ENCODE measurements around the gene MTHFD2L. TPM values are rescaled to one million over a fixed set of nuclear protein-coding genes. Genes with fewer than 3 reads are reported as not detected.

MTHFD2L gene
- total RNA-seq, 1 experiment from 2014 or later, result 24.1 TPM

- no TSS peak for BruUV-seq (replicated peaks)
- TF ChIP-seq, protein P1, sequence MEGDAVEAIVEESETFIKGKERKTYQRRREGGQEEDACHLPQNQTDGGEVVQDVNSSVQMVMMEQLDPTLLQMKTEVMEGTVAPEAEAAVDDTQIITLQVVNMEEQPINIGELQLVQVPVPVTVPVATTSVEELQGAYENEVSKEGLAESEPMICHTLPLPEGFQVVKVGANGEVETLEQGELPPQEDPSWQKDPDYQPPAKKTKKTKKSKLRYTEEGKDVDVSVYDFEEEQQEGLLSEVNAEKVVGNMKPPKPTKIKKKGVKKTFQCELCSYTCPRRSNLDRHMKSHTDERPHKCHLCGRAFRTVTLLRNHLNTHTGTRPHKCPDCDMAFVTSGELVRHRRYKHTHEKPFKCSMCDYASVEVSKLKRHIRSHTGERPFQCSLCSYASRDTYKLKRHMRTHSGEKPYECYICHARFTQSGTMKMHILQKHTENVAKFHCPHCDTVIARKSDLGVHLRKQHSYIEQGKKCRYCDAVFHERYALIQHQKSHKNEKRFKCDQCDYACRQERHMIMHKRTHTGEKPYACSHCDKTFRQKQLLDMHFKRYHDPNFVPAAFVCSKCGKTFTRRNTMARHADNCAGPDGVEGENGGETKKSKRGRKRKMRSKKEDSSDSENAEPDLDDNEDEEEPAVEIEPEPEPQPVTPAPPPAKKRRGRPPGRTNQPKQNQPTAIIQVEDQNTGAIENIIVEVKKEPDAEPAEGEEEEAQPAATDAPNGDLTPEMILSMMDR (IDR thresholded peaks at IDR 0.05; ENCODE audit: unreplicated experiment), result no peak
- Mint-ChIP-seq H3K36me3 (ENCODE audit: insufficient read depth, unreplicated experiment) (no peaks in the 10 kb centered on the region), H3K4me1 (ENCODE audit: low read depth, unreplicated experiment) (no peaks in the 10 kb centered on the region), H3K27ac (ENCODE audit: unreplicated experiment) (no peak overlapping the region), H3K4me3 (ENCODE audit: low read depth, unreplicated experiment) (no peak overlapping the region), H3K27me3 (ENCODE audit: unreplicated experiment) (no peaks in the 10 kb centered on the region), H3K9me3 (ENCODE audit: low read depth, unreplicated experiment) (no peaks in the 10 kb centered on the region)
- no peak for DNase-seq
- intact Hi-C loops (cut with micrococcal nuclease; ENCODE audit: unreplicated experiment), result no loop called here
- CTCF ChIA-PET, result interaction anchor here (0.7 kb wide), 1 partner anchor 539 kb away, joined by 5 read pairs; no protein-coding TSS in a partner anchor
These were observed 149.3 kb downstream of the MTHFD2L start for GRCh38 chr4:74307170-74307569.

DNA sequence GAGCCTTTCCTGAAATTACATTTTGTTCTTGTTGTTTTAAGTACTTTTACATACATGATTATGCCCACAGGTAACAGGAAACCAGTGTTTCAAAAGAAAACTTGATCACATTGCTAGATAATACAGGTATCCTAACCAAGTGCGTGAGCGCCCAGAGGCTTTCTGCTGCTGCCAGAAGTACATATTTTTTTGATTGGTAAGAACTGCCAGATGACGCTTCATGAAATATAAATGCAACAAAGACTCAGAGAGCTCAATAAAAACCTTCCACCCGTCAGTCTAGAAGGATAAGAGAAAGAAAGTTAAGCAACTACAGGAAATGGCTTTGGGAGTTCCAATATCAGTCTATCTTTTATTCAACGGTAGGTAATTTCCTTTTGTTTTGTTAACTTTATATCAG is 150.3 kb downstream of the MTHFD2L start, which contains the start of gene EPGN:
EPGN (plus strand) TSS at position 256 of the 400 bp plus-strand sequence; CDS start at position 320, 64 bp downstream.
- DNase-seq, result no peak
- no peak within 1 kb of the TSS for H3K27ac Mint-ChIP-seq (ENCODE audit: unreplicated experiment)
- CTCF ChIA-PET, result no interaction called here
- no peaks in the 10 kb centered on the region for H3K27me3 Mint-ChIP-seq (ENCODE audit: unreplicated experiment)
- no peaks in the 10 kb centered on the region for H3K9me3 Mint-ChIP-seq (ENCODE audit: low read depth, unreplicated experiment)
- intact Hi-C loops (cut with micrococcal nuclease; ENCODE audit: unreplicated experiment), result no loop called here
- H3K36me3 Mint-ChIP-seq (ENCODE audit: insufficient read depth, unreplicated experiment), result no peaks in the 10 kb centered on the region
- H3K4me3 Mint-ChIP-seq (ENCODE audit: low read depth, unreplicated experiment), result no peak within 1 kb of the TSS
- H3K4me1 Mint-ChIP-seq (ENCODE audit: low read depth, unreplicated experiment), result no peaks in the 10 kb centered on the region
- no TSS peak for BruUV-seq (replicated peaks)
- TF ChIP-seq, protein P1 (IDR thresholded peaks at IDR 0.05; ENCODE audit: unreplicated experiment), result no peak

- Mint-ChIP-seq H3K9me3 (ENCODE audit: low read depth, unreplicated experiment) (no peaks in the 10 kb centered on the region), H3K27me3 (ENCODE audit: unreplicated experiment) (no peaks in the 10 kb centered on the region), H3K4me3 (ENCODE audit: low read depth, unreplicated experiment) (no peak overlapping the region), H3K4me1 (ENCODE audit: low read depth, unreplicated experiment) (no peaks in the 10 kb centered on the region), H3K36me3 (ENCODE audit: insufficient read depth, unreplicated experiment) (no peaks in the 10 kb centered on the region), H3K27ac (ENCODE audit: unreplicated experiment) (no peak overlapping the region)
- BruUV-seq (replicated peaks), result no TSS peak
- DNase-seq, result no peak
- intact Hi-C loops (cut with micrococcal nuclease; ENCODE audit: unreplicated experiment), result no loop called here
- TF ChIP-seq, protein P1 (IDR thresholded peaks at IDR 0.05; ENCODE audit: unreplicated experiment), result no peak
- CTCF ChIA-PET, result no interaction called here
These were observed 151.3 kb downstream of the MTHFD2L start for GRCh38 chr4:74309223-74309622.

DNA sequence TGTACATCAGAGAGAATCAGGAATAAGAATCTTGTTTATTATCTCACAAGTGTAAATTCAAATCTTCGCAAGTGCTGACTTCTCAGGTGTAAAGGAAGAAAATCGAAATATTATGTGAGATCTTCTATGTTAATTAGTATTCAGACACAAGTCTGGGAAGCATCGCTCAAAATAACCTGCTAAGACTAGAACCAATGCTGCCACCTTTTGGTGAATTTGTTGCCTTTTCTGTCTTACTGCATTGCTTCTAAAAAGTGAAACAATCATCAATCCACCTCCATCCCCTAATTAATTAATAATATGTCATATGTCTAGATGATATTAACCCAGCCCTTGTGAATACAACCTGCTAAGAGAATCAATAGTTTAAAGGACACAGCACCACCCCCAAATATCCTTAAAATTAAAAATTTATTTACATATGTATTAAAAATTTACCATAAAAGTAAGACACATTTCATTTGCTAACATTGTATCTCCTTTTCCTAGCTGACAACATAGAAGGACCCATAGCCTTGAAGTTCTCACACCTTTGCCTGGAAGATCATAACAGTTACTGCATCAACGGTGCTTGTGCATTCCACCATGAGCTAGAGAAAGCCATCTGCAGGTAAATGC is 153.9 kb downstream of the MTHFD2L start:
- H3K4me3 Mint-ChIP-seq (ENCODE audit: low read depth, unreplicated experiment), result no peak overlapping the region
- no peak overlapping the region for H3K27ac Mint-ChIP-seq (ENCODE audit: unreplicated experiment)
- TF ChIP-seq, protein P1 (IDR thresholded peaks at IDR 0.05; ENCODE audit: unreplicated experiment), result peak; percentile 35
- H3K9me3 Mint-ChIP-seq (ENCODE audit: low read depth, unreplicated experiment), result no peaks in the 10 kb centered on the region
- peak; percentile 40 for DNase-seq
- no TSS peak for BruUV-seq (replicated peaks)
- no peaks in the 10 kb centered on the region for H3K36me3 Mint-ChIP-seq (ENCODE audit: insufficient read depth, unreplicated experiment)
- intact Hi-C loops (cut with micrococcal nuclease; ENCODE audit: unreplicated experiment), result loop anchor here (1.0 kb wide), 2 partner anchors 84 to 123 kb away; no protein-coding TSS in a partner anchor
- H3K27me3 Mint-ChIP-seq (ENCODE audit: unreplicated experiment), result no peaks in the 10 kb centered on the region
- CTCF ChIA-PET, result no interaction called here
- no peaks in the 10 kb centered on the region for H3K4me1 Mint-ChIP-seq (ENCODE audit: low read depth, unreplicated experiment)

All from Calu3 (cell line).